ENCODE measurements around the gene ARMC9. TPM values are rescaled to one million over a fixed set of nuclear protein-coding genes. Genes with fewer than 3 reads are reported as not detected.

ARMC9 gene
- total and polyA plus RNA-seq, 2 of the 13 experiments (the other 11 are each of a cell fraction or from before 2014, with no cell fraction given) = 9.1 to 12.8 TPM

GRCh38 chr2:231413921-231414476 lies 215.6 kb downstream of the ARMC9 start (continued):
- TF ChIP-seq MAX (IDR thresholded peaks at IDR 0.05) = peak; percentile 53
- no peak for TF ChIP-seq KLF6 (CRISPR knock-in tag; IDR thresholded peaks at IDR 0.05)
- TF ChIP-seq EED (CRISPR knock-in tag; IDR thresholded peaks at IDR 0.05) = no peak
- TF ChIP-seq SOX6 (IDR thresholded peaks at IDR 0.05) = no peak
- peak; percentile 63 for TF ChIP-seq SOX6 (CRISPR knock-in tag; IDR thresholded peaks at IDR 0.05)
- peak; percentile 77 for TF ChIP-seq MIXL1 (CRISPR knock-in tag; IDR thresholded peaks at IDR 0.05)
- TF ChIP-seq FOXO4 (CRISPR knock-in tag; conservative IDR thresholded peaks at IDR 0.05) = 0 out of 2 replicates have a peak, but pooled peaks have one; percentile 63
- TF ChIP-seq REL (CRISPR knock-in tag; conservative IDR thresholded peaks at IDR 0.05) = no peak
- TF ChIP-seq HOMEZ (CRISPR knock-in tag; IDR thresholded peaks at IDR 0.05; ENCODE audit: low read depth) = peak; percentile 38; the same call in 1 of the 2 replicates
- TF ChIP-seq ESRRA (CRISPR knock-in tag; IDR thresholded peaks at IDR 0.05; ENCODE audit: low read depth) = peak; percentile 98
- peak; percentile 43; the same call in 1 of the 2 replicates for TF ChIP-seq PITX1 (CRISPR knock-in tag; IDR thresholded peaks at IDR 0.05)
- no peak for TF ChIP-seq POLR2AphosphoS2 (IDR thresholded peaks at IDR 0.05; ENCODE audit: low read depth, low read length)
- no peak for TF ChIP-seq ZNF713 (CRISPR knock-in tag; IDR thresholded peaks at IDR 0.05)
- peak in 1 of 2 experiments; percentile 12; a peak in 2 of 4 replicates for TF ChIP-seq NR2F1 (CRISPR knock-in tag; IDR thresholded peaks at IDR 0.05)
- no peak for TF ChIP-seq ZNF781 (CRISPR knock-in tag; IDR thresholded peaks at IDR 0.05; ENCODE audit: borderline replicate concordance, not compliant biosample characterization)
- TF ChIP-seq ARID2 (CRISPR knock-in tag; IDR thresholded peaks at IDR 0.05; ENCODE audit: borderline replicate concordance) = no peak
- TF ChIP-seq ZNF232 (CRISPR knock-in tag; IDR thresholded peaks at IDR 0.05; ENCODE audit: borderline replicate concordance) = 0 out of 2 replicates have a peak, but pooled peaks have one; percentile 61
- TF ChIP-seq TBP (CRISPR knock-in tag; IDR thresholded peaks at IDR 0.05) = no peak
- TF ChIP-seq RFX3 (CRISPR knock-in tag; IDR thresholded peaks at IDR 0.05) = no peak
- 0 out of 4 replicates have a peak, but pooled peaks of 1 of the 2 experiments have one; percentile 22 for TF ChIP-seq HMGXB4 (CRISPR knock-in tag; IDR thresholded peaks at IDR 0.05; ENCODE audit: borderline replicate concordance in 1 of 2, low read depth in 1 of 2)
- TF ChIP-seq TOE1 (CRISPR knock-in tag; IDR thresholded peaks at IDR 0.05) = peak; percentile 76; the same call in 1 of the 2 replicates
- peak; percentile 30; the same call in 1 of the 2 replicates for TF ChIP-seq FOXO1 (CRISPR knock-in tag; IDR thresholded peaks at IDR 0.05)
- TF ChIP-seq ZNF619 (CRISPR knock-in tag; IDR thresholded peaks at IDR 0.05) = 0 out of 2 replicates have a peak, but pooled peaks have one; percentile 20
- TF ChIP-seq ELF4 (CRISPR knock-in tag; IDR thresholded peaks at IDR 0.05; ENCODE audit: borderline replicate concordance) = no peak
- peak; percentile 56 for TF ChIP-seq RARA (CRISPR knock-in tag; IDR thresholded peaks at IDR 0.05)
- TF ChIP-seq HDAC1 (CRISPR knock-in tag; IDR thresholded peaks at IDR 0.05) = peak; percentile 59
- TF ChIP-seq SOX5 (CRISPR knock-in tag; IDR thresholded peaks at IDR 0.05; ENCODE audit: borderline replicate concordance) = 0 out of 2 replicates have a peak, but pooled peaks have one; percentile 38
- no peak for TF ChIP-seq JUN (CRISPR knock-in tag; IDR thresholded peaks at IDR 0.05)

Measured in HepG2 (cell line).